HepG2 (cell line): ENCODE results near the gene SFT2D1. TPM values are rescaled to one million over a fixed set of nuclear protein-coding genes. Genes with fewer than 3 reads are reported as not detected.

Experiments used
- ASH2L ChIP-seq: fragments of 300-600, 200-600 bp; sonication (generic); IDR thresholded peaks from 2 replicates; pipeline ENCODE4 v1.7.0; 2017; ENCODE audit warnings: low read depth, mild to moderate bottlenecking, moderate library complexity, mixed read lengths, low read length; ENCODE audit not compliant: insufficient read length
- CBX5 ChIP-seq: sonication (generic); formaldehyde crosslinking; IDR thresholded peaks from 2 replicates; pipeline ENCODE4 v1.4.0; 2020; ENCODE audit warnings: missing genetic modification reagents, borderline replicate concordance
- KDM2A ChIP-seq: sonication (generic); formaldehyde crosslinking; IDR thresholded peaks from 2 replicates; pipeline ENCODE4 v1.4.0; 2020; ENCODE audit warnings: low read depth, missing genetic modification reagents, borderline replicate concordance
- SSRP1 ChIP-seq: IDR thresholded peaks from 2 replicates; pipeline ENCODE4 v1.6.1; 2016; ENCODE audit warnings: control low read depth
- TERF1 ChIP-seq: sonication (generic); formaldehyde crosslinking; IDR thresholded peaks from 2 replicates; pipeline ENCODE4 v1.8.0; 2022; ENCODE audit warnings: mild to moderate bottlenecking, missing genetic modification reagents, moderate library complexity
- ZBTB7B ChIP-seq: sonication (generic); formaldehyde crosslinking; IDR thresholded peaks from 2 replicates; pipeline ENCODE4 v1.4.0; 2020; ENCODE audit warnings: missing genetic modification reagents
- ZNF619 ChIP-seq: sonication (generic); formaldehyde crosslinking; IDR thresholded peaks from 2 replicates; pipeline ENCODE4 v1.4.0; 2020; ENCODE audit warnings: mild to moderate bottlenecking, missing genetic modification reagents
- polyA plus RNA-seq, 8 experiments: library from polyadenylated mRNA; depleted of rRNA in 3 of 8; stranded (reverse) in 7 of 8; unstranded in 1 of 8; fragments of >200 nt; fragmentation: Illumina TruSeq in 4 of 8; extraction: Trizol in 4 of 8; gene quantifications; 2 replicates each; pipeline versions ENCODE4 v1.2.1 to v1.2.3, GENCODE V29; 2011 to 2016; ENCODE audit warnings: low read depth in 4 of 8, missing spikeins in 1 of 8, mixed read lengths in 1 of 8; ENCODE audit not compliant: insufficient read depth in 1 of 8
- total RNA-seq, 5 experiments: library from RNA; depleted of rRNA; stranded (reverse); fragments of >200 nt; fragmentation: Illumina TruSeq; extraction: Trizol; gene quantifications; 2 replicates each; pipeline ENCODE4 v1.2.3, GENCODE V29; 2016; ENCODE audit warnings: low read depth in 1 of 5
- TF ChIP-seq, protein P1 (sequence below): sonication (generic); formaldehyde crosslinking; IDR thresholded peaks from 2 replicates; pipeline ENCODE4 v1.4.0; 2020; ENCODE audit warnings: missing genetic modification reagents
- TF ChIP-seq, protein P2 (sequence below): sonication (generic); formaldehyde crosslinking; IDR thresholded peaks from 2 replicates; pipeline ENCODE4 v1.8.1; 2023; ENCODE audit warnings: missing genetic modification reagents, mild to moderate bottlenecking, borderline replicate concordance
- TF ChIP-seq, protein P3 (sequence below): sonication (generic); formaldehyde crosslinking; IDR thresholded peaks from 2 replicates; pipeline ENCODE4 v1.8.0; 2022; ENCODE audit warnings: low read depth, missing genetic modification reagents

SFT2D1 gene
- total and polyA plus RNA-seq, 2 of the 13 experiments (the other 11 are each of a cell fraction or from before 2014, with no cell fraction given): 115 to 147 TPM

- TF ChIP-seq, protein P1, sequence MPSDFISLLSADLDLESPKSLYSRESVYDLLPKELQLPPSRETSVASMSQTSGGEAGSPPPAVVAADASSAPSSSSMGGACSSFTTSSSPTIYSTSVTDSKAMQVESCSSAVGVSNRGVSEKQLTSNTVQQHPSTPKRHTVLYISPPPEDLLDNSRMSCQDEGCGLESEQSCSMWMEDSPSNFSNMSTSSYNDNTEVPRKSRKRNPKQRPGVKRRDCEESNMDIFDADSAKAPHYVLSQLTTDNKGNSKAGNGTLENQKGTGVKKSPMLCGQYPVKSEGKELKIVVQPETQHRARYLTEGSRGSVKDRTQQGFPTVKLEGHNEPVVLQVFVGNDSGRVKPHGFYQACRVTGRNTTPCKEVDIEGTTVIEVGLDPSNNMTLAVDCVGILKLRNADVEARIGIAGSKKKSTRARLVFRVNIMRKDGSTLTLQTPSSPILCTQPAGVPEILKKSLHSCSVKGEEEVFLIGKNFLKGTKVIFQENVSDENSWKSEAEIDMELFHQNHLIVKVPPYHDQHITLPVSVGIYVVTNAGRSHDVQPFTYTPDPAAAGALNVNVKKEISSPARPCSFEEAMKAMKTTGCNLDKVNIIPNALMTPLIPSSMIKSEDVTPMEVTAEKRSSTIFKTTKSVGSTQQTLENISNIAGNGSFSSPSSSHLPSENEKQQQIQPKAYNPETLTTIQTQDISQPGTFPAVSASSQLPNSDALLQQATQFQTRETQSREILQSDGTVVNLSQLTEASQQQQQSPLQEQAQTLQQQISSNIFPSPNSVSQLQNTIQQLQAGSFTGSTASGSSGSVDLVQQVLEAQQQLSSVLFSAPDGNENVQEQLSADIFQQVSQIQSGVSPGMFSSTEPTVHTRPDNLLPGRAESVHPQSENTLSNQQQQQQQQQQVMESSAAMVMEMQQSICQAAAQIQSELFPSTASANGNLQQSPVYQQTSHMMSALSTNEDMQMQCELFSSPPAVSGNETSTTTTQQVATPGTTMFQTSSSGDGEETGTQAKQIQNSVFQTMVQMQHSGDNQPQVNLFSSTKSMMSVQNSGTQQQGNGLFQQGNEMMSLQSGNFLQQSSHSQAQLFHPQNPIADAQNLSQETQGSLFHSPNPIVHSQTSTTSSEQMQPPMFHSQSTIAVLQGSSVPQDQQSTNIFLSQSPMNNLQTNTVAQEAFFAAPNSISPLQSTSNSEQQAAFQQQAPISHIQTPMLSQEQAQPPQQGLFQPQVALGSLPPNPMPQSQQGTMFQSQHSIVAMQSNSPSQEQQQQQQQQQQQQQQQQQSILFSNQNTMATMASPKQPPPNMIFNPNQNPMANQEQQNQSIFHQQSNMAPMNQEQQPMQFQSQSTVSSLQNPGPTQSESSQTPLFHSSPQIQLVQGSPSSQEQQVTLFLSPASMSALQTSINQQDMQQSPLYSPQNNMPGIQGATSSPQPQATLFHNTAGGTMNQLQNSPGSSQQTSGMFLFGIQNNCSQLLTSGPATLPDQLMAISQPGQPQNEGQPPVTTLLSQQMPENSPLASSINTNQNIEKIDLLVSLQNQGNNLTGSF (CRISPR knock-in tag): no peak
- TF ChIP-seq SSRP1 (CRISPR knock-in tag): no peak
- TF ChIP-seq ZBTB7B (CRISPR knock-in tag): peak; percentile 81; the same call in 1 of the 2 replicates
- no peak for TF ChIP-seq TERF1 (CRISPR knock-in tag)
- TF ChIP-seq KDM2A: peak; percentile 98
- TF ChIP-seq, protein P2, sequence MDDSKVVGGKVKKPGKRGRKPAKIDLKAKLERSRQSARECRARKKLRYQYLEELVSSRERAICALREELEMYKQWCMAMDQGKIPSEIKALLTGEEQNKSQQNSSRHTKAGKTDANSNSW (CRISPR knock-in tag): no peak
- TF ChIP-seq ASH2L: peak; percentile 86
- TF ChIP-seq, protein P3, sequence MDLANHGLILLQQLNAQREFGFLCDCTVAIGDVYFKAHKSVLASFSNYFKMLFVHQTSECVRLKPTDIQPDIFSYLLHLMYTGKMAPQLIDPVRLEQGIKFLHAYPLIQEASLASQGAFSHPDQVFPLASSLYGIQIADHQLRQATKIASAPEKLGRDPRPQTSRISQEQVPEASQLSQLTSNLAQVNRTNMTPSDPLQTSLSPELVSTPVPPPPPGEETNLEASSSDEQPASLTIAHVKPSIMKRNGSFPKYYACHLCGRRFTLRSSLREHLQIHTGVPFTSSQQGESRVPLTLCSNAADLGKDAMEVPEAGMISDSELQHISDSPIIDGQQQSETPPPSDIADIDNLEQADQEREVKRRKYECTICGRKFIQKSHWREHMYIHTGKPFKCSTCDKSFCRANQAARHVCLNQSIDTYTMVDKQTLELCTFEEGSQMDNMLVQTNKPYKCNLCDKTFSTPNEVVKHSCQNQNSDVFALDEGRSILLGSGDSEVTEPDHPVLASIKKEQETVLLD: no peak
- peak; percentile 88; the same call in 1 of the 2 replicates for TF ChIP-seq CBX5
- TF ChIP-seq ZNF619 (CRISPR knock-in tag): peak; percentile 74; the same call in 1 of the 2 replicates
Measured at GRCh38 chr6:166381733-166382499, 39.6 kb upstream of the SFT2D1 start (continued).
